Esophagus muscularis mucosa (tissue), 4 donors: Measurements from ENCODE around the gene WDR75.

Experiments used
- CTCF ChIP-seq, 3 experiments: fragments of 200-600 bp in 2 of 3; fragments of 450-650 bp in 1 of 3; sonication (generic) in 2 of 3; IDR thresholded peaks; one replicate each; pipeline ENCODE4 v1.5.1; 2017 to 2019; ENCODE audit warnings: antibody characterized with exemption in 3 of 3, mild to moderate bottlenecking in 2 of 3, moderate library complexity in 1 of 3
- EP300 ChIP-seq: sonication (generic); formaldehyde crosslinking; IDR thresholded peaks from one replicate; pipeline ENCODE4 v1.6.1; 2017; ENCODE audit warnings: antibody characterized with exemption
- POLR2A ChIP-seq: fragments of 450-650 bp; IDR thresholded peaks from one replicate; pipeline ENCODE4 v1.6.1; 2017; ENCODE audit warnings: antibody characterized with exemption, moderate library complexity, mild to moderate bottlenecking, low read depth
- POLR2AphosphoS5 ChIP-seq, 2 donors: sonication (generic); formaldehyde crosslinking; IDR thresholded peaks; one replicate each; pipeline ENCODE4 v1.6.1; 2017; ENCODE audit warnings: antibody characterized with exemption in 2 of 2

DNA sequence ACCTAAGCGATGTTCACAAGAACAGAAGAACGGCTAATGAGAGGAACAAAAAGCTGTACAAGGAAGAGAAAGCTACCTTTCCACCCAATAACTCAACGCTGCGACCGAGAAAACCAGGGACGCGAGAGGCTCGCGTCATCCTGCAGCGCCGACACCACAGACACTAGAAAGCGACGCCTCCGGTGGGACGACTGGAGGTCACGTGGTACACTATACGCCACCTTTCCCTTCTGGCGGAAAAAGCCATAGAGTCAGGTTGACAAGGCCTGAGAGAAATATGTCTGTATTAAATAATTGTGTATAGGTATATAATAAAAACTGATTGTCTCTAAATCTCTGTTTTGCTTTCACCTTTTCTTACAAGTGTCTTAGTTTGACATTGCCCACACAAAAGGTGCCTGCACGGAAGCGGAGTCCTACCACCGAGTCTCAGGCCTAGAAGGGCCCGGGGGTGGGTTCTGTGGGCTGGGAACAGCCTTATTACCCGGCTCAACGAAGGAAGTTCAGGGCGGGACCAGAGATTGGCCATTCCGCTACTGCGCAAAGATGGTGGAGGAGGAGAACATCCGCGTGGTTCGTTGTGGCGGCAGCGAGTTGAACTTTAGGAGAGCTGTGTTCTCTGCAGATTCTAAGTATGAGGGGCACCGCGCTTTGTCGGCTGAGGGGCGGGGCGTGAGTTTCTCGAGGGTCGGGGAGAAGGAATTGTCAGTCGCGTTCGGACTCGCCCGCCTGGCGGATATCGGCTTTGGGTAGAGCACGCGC is at the start of gene WDR75:
- TF ChIP-seq CTCF (IDR thresholded peaks at IDR 0.05) = peak in 1 of 3 experiments; percentile 22
- TF ChIP-seq POLR2AphosphoS5 (IDR thresholded peaks at IDR 0.05) = peak; percentile 84 to 95
- TF ChIP-seq POLR2A = peak; percentile 39
- TF ChIP-seq EP300 = no peak
